Ovary (tissue), 10 donors: ENCODE measurements around the gene COMMD6. TPM values are rescaled to one million over a fixed set of nuclear protein-coding genes. Genes with fewer than 3 reads are reported as not detected.

Experiments
- DNase-seq, 5 donors: peaks; one replicate each; pipeline ENCODE4 v3.0.0-alpha.2; 2019 to 2020
- H3K27ac ChIP-seq, 2 donors: fragments of 200-600 bp; one replicate each; pipeline versions ENCODE4 v1.5.1 to v1.8.0; 2019 to 2022
- H3K27me3 ChIP-seq: fragments of 200-600 bp; one replicate; pipeline ENCODE4 v1.8.0; 2022
- H3K36me3 ChIP-seq: fragments of 200-600 bp; sonication (generic); one replicate; pipeline ENCODE4 v1.5.1; 2019
- H3K4me1 ChIP-seq: one replicate; pipeline ENCODE4 v1.8.1; 2013; ENCODE audit warnings: mild to moderate bottlenecking, moderate library complexity; ENCODE audit not compliant: insufficient read depth
- H3K4me3 ChIP-seq: fragments of 200-600 bp; sonication (generic); one replicate; pipeline ENCODE4 v1.5.1; 2017
- H3K9me3 ChIP-seq, 2 donors: fragments of 200-600 bp in 1 of 2; sonication (generic) in 1 of 2; one replicate each; pipeline versions ENCODE4 v1.5.1 to v1.8.1; 2013 to 2019; ENCODE audit warnings: mild to moderate bottlenecking in 1 of 2, moderate library complexity in 1 of 2
- EP300 ChIP-seq: sonication (generic); formaldehyde crosslinking; IDR thresholded peaks from one replicate; pipeline ENCODE4 v1.6.1; 2017; ENCODE audit warnings: antibody characterized with exemption
- POLR2A ChIP-seq: fragments of 450-650 bp; IDR thresholded peaks from one replicate; pipeline ENCODE4 v1.6.1; 2017; ENCODE audit warnings: antibody characterized with exemption, mild to moderate bottlenecking, moderate library complexity
- WGBS, 3 donors: extraction: QIAGEN DNeasy Blood & Tissue Kit in 1 of 3; methylation state at CpG; one replicate each; pipeline versions ENCODE4 v1.1.5 to v1.1.7; 2013 to 2017; 5-methylcytosine and 5-hydroxymethylcytosine counted together
- intact Hi-C, 4 donors: fragments of 100-400 bp; cut with DNase I; formaldehyde crosslinking; loops; one replicate each; pipeline versions ENCODE4 v1.11.0 to v1.15.1; 2022 to 2023
- long read RNA-seq, 3 donors: library from polyadenylated mRNA in 2 of 3; unstranded in 2 of 3; transcript quantifications; one replicate each; pipeline ENCODE4 v2.0.0 and lab custom pipeline, GENCODE V29; 2021 to 2026
- polyA plus RNA-seq, 2 donors: library from polyadenylated mRNA; stranded (reverse); fragments of 200-250 nt in 1 of 2; fragments of 350-450 nt in 1 of 2; fragmentation: Illumina TruSeq in 1 of 2; extraction: RNeasy Lipid Tissue Mini Kit (QIAGEN cat#74804) in 1 of 2; gene quantifications; one replicate each; pipeline ENCODE4 v1.2.3, GENCODE V29; 2013 to 2014
- total RNA-seq, 7 donors: library from RNA; depleted of rRNA in 2 of 7; stranded (reverse); fragments of >200 nt in 2 of 7; fragmentation: NEBNext Ultra II Directional in 3 of 7; extraction: Animal tissue kit (Norgen Biotek cat#: 25700) in 3 of 7; gene quantifications; one replicate each; pipeline versions ENCODE4 v1.1.0 to v1.2.4, GENCODE V29; 2016 to 2023
- TF ChIP-seq, protein P1 (sequence below), 3 donors: fragments of 450-650 bp in 2 of 3; fragments of 200-600 bp in 1 of 3; IDR thresholded peaks; one replicate each; pipeline versions ENCODE4 v1.5.1 to v1.8.0; 2016 to 2022; ENCODE audit warnings: antibody characterized with exemption in 3 of 3, mild to moderate bottlenecking in 1 of 3
- donor health status: DM: no; HTN: no; CAD: no; lungs with moderate emphysema.
- donor health status: DM: no; HTN: no; CAD: no.
- donor health status: Bipolar disorder and iron deficiency.
- donor health status: DM: yes; HTN: yes; CAD: no.
- donor health status: DM: no; HTN: no; CAD: no.
- donor health status: DM: yes; HTN: yes; CAD: no.

COMMD6 gene
- total RNA-seq (100 to 1,000 TPM; 240 to 366 (median 296) TPM), polyA plus RNA-seq (100 to 1,000 TPM; 341 to 373 TPM)
- long read RNA-seq, donor 1, partial matches to known transcripts = 7 of 10 reads
- long read RNA-seq, donor 1, other reads (novel, unspliced or antisense) = 2 of 10 reads
- long read RNA-seq, donor 2, transcript COMMD6-210 (2 exons, 595 nt) = major isoform, 5 of 187 reads
- long read RNA-seq, donor 2, partial matches to known transcripts = 7 of 187 reads
- long read RNA-seq, donor 2, other reads (novel, unspliced or antisense) = 174 of 187 reads
- long read RNA-seq, donor 3, partial matches to known transcripts = 0 of 2 reads
- long read RNA-seq, donor 3, other reads (novel, unspliced or antisense) = 2 of 2 reads

DNA sequence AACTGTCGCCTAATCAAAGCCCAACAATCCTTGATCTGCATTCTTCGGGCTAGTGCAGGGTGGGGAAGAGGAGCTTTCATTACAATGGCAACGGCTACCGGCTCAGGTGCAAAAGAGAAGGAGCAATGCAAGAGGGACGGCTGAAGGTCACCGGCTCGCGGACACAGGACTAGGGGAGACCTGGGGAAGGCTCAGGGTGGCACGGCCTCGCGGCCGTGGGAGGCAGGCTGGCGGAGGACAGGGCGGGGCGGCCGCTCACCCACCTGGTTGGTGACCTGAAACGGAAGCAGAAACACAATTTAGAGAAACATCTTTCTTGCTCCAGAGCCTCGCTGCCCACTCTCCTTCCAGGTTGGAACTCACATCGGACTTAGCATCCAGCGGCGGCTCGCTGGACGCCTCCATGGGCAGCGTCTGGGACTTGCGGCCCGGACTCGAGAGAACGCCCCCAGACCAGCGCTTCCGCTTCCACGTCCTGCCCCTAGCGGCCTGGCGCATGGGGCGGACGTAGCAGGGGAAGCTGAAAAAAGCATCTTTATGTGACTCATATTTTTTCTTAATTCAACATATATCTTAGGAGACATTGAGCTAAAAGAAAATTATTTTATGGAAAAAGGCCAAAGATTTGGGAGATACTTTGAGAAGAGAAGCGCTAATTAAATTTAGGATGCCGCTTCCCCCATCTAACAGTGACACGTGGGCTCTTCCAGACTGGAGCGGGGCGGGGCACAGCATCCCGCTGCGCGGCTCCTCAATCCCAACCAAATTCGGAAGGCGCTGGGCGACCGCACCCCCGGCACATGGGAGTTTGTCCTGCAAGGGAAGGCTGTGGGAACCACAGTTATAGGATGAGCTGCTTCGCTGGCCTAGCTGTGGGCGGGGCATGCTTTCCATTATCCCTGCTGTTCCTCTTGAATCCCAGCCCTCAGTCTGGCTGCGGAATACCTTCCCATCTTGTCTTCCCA, at the start of gene COMMD6:
COMMD6 (minus strand) TSS at position 441 of the 965 bp plus-strand sequence; CDS start at position 405, 36 bp downstream.
- Histone ChIP-seq H3K4me3 (peak within 1 kb of the TSS; percentile 58), H3K4me1 (peaks cover 2% of the 10 kb centered on the region), H3K27ac (peak within 1 kb of the TSS in 1 of 2 donors; percentile 31), H3K27me3 (no peaks in the 10 kb centered on the region), H3K36me3 (no peaks in the 10 kb centered on the region), H3K9me3 (no peaks in the 10 kb centered on the region)
- no peak for TF ChIP-seq EP300
- TF ChIP-seq, protein P1, sequence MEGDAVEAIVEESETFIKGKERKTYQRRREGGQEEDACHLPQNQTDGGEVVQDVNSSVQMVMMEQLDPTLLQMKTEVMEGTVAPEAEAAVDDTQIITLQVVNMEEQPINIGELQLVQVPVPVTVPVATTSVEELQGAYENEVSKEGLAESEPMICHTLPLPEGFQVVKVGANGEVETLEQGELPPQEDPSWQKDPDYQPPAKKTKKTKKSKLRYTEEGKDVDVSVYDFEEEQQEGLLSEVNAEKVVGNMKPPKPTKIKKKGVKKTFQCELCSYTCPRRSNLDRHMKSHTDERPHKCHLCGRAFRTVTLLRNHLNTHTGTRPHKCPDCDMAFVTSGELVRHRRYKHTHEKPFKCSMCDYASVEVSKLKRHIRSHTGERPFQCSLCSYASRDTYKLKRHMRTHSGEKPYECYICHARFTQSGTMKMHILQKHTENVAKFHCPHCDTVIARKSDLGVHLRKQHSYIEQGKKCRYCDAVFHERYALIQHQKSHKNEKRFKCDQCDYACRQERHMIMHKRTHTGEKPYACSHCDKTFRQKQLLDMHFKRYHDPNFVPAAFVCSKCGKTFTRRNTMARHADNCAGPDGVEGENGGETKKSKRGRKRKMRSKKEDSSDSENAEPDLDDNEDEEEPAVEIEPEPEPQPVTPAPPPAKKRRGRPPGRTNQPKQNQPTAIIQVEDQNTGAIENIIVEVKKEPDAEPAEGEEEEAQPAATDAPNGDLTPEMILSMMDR (IDR thresholded peaks at IDR 0.05) = peak; percentile 40 to 83 (median 75)
- TF ChIP-seq POLR2A = peak; percentile 30
- DNase-seq = peak; percentile 70 to 85 (median 77)
- intact Hi-C loops = no loop called here
- 0% methylated on average over 51 of the region's 51 CpGs for WGBS, 3 donors

GRCh38 chr13:75585153-75585552, 47.5 kb upstream of the COMMD6 start:
- intact Hi-C loops = no loop called here
- TF ChIP-seq, protein P1 (IDR thresholded peaks at IDR 0.05) = no peak
- TF ChIP-seq EP300 (no peak), POLR2A (no peak)

GRCh38 chr13:75583091-75583490, 45.5 kb upstream of the COMMD6 start:
- H3K27ac ChIP-seq = no peak overlapping the region
- H3K9me3 ChIP-seq = no peaks in the 10 kb centered on the region
- no peak for DNase-seq
- H3K27me3 ChIP-seq = no peaks in the 10 kb centered on the region
- no peak for TF ChIP-seq EP300
- no peak for TF ChIP-seq POLR2A
- TF ChIP-seq, protein P1 (IDR thresholded peaks at IDR 0.05) = no peak
- H3K4me1 ChIP-seq = no peaks in the 10 kb centered on the region
- intact Hi-C loops = no loop called here
- H3K4me3 ChIP-seq = no peak overlapping the region
- no peaks in the 10 kb centered on the region for H3K36me3 ChIP-seq

More at GRCh38 chr13:75585153-75585552, 47.5 kb upstream of the COMMD6 start:
- no peaks in the 10 kb centered on the region for H3K9me3 ChIP-seq
- no peak overlapping the region for H3K4me3 ChIP-seq
- no peaks in the 10 kb centered on the region for H3K36me3 ChIP-seq
- no peaks in the 10 kb centered on the region for H3K27me3 ChIP-seq
- no peaks in the 10 kb centered on the region for H3K4me1 ChIP-seq
- no peak for DNase-seq
- no peak overlapping the region for H3K27ac ChIP-seq

DNA sequence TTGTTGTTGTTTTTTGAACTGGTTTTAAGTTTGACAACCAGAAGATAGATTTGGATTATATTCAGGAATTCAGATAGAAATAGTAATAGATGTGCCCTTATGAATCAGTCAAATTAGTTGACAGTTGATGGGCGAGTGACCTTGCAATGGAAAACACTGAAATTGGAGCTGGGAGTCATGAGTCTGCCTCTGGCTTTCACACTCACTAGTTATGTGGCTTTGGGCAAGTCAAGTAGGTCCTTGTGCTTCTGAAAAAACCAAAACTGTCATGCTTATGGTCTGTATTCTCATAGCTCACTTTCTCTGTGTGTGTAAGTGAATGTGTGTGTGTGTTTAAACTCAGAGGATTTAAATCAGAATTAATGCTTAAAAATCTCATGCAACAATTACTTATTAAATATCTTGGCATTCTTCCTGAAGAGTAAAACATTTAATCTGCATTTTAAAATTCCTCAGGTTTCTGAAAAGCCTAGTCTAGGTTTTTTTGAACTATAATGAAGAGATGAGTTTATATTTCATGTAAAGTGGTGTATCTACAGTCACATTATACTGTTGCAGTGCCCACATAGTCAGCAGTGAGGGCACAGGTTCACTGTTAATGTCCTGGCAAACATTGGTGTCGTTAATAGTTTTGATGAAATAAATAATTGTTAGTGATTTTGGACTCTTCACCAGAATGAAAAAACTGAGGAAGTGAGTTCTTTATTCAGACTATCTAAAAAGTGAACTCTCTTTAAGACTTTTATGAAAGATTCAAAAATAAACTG, 44.4 kb upstream of the COMMD6 start:
- no peak overlapping the region for H3K27ac ChIP-seq
- no peaks in the 10 kb centered on the region for H3K27me3 ChIP-seq
- 94 to 96% (median 95%) methylated on average over 2 of the region's 2 CpGs for WGBS, 3 donors
- no peaks in the 10 kb centered on the region for H3K4me1 ChIP-seq
- intact Hi-C loops = no loop called here
- no peak for DNase-seq
- H3K4me3 ChIP-seq = no peak overlapping the region
- TF ChIP-seq POLR2A = no peak
- no peak for TF ChIP-seq EP300
- TF ChIP-seq, protein P1 (IDR thresholded peaks at IDR 0.05) = no peak
- no peaks in the 10 kb centered on the region for H3K36me3 ChIP-seq
- H3K9me3 ChIP-seq = no peaks in the 10 kb centered on the region
